Dermis blood vessel endothelial cell (primary cell): ENCODE results near the gene KRTAP12-4. TPM values are rescaled to one million over a fixed set of nuclear protein-coding genes. Genes with fewer than 3 reads are reported as not detected.
"Not testable (repeated sequence)": the region's sequence is repeated elsewhere in the genome, so short reads cannot be mapped to it uniquely, and the experiment has no call there.

Experiments
- DNase-seq: peaks from one replicate; pipeline ENCODE4 v3.0.0; 2010
- total RNA-seq: library from RNA; depleted of rRNA; stranded (reverse); fragments of >200 nt; gene quantifications from 2 replicates; pipeline ENCODE4 v1.2.3, GENCODE V29; 2014

KRTAP12-4 gene
- total RNA-seq, 1 donor from 2014 or later = not detected

DNA sequence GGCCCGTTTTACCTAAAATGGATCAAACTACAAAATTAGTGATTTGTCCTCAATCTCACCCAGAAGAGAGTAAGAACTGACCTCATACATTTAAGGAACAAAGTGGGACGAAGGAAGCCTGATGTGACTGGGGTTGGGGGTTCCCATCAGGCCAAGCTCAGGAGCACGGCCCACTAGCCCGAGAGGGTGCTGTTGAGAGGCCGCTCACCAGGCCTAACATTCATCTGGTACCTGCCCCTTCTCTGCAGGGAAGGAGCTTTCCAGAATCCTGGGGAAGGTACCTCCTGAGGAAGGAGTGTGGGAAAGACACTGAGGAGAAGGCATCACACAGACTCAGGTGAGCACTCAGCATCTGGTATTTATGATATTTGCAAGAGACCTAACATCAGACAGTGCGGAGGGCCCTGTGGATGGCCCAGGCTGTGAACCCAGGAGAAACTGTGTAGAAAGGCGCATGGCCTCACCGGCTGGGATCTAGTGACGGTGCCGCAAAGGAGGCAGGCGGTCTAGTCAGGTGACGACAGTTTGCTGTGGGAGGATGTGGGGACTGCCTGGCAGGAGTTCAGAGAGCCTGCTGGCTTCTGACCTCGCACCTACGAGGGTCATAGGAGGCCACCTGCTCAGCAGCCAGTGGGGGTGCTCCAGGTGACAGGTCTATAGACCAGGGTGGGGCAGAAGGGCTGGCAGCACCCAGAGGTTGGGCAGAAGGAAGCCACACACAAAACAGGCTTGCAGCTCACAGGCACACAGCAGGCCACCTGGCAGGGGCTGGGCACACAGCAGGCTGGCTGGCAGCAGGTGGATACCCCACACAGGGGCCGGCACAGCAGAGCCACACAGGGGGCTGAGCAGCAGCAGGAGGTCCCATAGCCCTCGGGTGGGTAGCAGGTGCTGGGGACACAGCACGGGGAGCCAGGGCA is 543 bp downstream of the KRTAP12-4 start:
- DNase-seq = no peak

- no peak for DNase-seq
Observed at GRCh38 chr21:44653123-44653522, 1.3 kb downstream of the KRTAP12-4 start.

DNA sequence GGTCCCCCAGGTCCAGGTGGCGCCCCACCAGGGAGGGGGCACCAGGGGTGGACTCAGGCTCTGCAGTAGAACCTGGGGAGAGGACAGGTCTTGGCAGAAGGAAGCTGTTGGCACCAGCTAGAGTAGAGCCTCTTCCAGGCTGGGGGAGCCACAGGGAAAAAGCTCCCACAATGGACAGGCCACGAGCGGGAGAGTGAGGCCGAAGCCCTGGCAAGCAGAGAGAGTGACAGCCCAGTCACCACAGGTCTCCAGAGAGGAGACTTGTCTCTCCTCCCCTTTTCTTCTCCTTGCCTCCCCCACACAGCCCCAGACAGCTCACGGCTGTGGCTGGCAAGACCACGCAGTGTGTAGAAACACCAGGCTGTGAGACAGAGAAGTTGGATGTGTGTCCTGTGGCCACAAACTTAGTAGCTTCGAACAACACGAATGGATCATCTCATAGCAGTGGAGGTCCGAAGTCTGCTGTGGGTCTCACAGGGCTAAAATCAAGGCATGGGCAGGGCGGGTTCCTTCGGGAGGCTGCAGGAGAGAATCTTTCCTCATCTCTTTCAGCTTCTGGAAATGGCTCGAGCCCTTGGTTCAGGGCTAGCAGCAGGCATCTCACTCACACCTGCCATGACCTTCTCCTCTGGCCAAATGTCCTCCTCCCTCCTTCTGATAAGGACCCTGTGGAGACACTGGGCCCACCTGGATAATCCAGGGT is 3.3 kb downstream of the KRTAP12-4 start:
- no peak for DNase-seq

- no peak for DNase-seq
Observed at GRCh38 chr21:44650265-44650972, 4.0 kb downstream of the KRTAP12-4 start.

- DNase-seq = no peak
Observed at GRCh38 chr21:44649521-44650100, 4.8 kb downstream of the KRTAP12-4 start.

DNA sequence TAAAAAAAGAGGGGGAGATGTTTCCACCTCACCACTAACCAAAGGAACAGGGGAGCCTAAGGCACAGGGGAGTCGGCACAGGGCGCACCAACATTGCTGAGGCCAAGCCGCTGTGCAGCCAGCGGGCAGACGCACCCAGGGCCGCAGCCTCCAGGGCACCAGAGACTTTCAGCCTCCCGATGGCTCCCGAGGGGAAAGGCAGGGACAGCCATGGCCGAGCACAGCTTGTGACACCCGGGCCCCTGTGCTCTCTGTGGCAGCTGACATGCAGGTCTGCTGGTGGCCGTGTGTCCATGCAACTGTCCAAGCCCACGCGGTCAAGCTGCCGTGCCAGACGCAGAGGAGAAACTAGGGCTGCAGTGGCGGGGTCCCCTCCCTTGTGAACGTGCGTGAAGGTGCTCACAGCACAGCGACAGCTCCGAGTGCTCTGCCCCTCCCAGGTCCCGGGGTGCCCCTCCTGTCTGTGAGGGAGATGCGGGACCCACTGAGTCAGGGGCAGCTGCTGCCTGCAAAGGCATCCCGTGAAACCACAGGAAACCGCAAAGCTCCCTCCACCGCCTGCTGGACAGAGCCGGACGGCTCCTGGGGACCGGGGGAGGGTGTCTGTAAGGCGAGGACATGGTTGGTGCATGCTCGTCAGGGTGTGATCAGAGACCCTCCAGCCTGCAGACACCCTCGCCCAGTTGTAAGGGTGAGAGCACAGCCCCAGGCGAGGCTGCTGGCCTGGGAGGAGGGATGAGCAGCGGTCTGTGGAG is 5.7 kb downstream of the KRTAP12-4 start:
- DNase-seq = no peak

GRCh38 chr21:44647222-44647552 is 7.3 kb downstream of the KRTAP12-4 start:
- DNase-seq = no peak

GRCh38 chr21:44646366-44647221 is 7.9 kb downstream of the KRTAP12-4 start, which contains the start of gene KRTAP10-11:
Gene KRTAP10-11 (plus strand): TSS chr21:44646414. CDS start chr21:44646459, 45 bp downstream.
- DNase-seq = not testable (repeated sequence)

- no peak for DNase-seq
Observed at GRCh38 chr21:44644878-44645277, 9.6 kb downstream of the KRTAP12-4 start.

DNA sequence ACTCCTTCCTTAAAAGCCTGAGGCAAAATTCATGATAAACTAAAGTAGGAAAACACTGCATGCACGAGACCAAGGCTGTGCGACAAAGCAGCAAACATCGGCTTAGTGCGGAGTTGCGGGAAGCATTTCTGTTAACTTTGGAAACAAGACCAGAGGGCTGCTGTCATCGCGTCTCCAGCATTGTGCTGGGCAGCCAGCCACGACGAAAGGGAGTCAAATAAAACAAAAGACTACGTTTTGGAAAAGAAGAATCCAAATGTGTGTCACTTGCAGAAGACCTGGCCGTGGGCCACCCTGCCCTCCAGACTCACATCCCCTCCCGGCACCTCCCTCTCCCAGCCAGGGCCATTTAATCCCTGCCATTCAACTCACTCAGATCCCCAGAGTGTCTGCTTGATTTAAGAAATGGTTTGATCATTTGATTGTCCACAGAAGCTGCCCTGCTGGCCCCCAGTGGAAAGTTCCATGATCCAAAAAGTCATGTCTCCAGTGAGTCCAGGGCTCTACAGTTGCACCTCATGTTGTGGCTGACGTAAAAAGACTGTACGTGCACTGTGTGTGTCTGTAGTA is 10.6 kb downstream of the KRTAP12-4 start:
- DNase-seq = no peak

DNA sequence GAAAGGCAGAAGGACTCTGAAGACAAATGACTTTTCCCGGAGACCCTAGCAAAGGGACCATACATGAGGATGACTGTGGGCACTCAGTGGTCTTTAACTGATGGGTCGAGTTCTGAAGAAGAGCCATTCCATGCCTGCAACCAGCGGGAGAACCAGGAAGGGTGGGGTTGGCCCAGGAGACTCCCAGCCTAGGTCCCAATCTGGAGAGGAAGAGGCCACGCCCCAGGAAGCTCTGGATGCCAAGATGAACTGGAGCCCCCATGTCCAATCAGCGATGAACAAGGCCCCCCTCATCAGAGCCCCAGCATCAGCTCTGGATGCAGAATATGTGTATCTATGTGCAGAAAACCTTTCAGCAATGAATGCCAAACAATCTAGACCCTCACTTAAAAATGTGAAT is 13.7 kb downstream of the KRTAP12-4 start:
- DNase-seq = no peak

DNA sequence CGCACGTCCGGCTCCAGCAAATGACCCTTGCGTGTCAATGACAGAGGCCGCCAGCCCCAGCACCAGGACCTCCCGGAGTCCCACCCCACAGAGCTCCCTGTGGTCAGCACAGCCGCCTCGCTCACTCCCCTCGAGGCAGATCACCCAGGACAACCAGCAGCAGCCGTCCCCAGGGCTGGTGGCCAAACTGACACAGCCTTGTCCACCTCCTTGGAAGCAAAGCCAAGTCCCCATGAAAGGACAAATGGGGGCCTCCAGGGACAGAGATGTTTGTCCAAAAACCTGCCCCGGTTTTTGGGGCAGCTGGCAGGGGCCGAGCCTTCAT is 15.2 kb downstream of the KRTAP12-4 start:
- DNase-seq = no peak

DNA sequence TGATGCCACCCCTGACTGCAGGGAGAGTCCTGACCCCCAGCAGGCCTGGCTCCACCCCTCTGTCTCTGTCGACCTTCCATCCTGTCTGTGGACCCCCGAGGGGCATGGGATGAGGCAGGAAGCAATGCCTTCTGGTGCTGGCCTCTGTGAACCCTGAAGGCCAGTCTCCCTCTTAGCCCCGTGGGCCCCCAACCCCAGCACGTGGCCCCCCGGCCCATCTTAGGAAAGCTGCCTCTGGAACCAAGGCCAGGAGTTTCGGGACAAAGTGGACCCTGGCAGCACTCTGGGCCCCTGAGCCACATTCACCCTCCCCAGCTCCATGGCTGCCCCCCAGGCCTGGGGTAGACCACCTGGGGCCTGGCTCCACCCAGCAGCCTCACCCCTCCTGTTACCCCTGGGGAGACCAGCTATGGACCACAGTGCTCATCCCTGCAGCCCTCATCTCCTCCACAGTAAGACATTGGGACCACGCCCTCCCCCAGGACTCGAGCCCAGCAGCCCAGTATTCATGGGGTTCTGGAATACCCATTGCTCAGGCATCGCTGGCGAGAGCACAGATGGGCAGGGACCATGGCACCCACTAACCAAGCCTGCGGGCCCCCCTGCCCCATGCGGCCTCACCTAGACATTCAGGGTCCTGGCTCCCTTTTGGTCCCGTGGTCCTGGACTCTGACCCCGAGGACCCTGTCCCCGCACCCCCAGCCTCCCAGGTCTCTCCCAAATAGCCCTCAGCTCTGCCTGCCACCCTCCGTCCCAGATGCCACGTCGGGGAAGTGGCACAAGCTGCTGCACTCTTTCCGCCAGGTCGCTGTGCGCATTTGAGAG is 15.7 kb downstream of the KRTAP12-4 start:
- DNase-seq = not testable (repeated sequence)

DNA sequence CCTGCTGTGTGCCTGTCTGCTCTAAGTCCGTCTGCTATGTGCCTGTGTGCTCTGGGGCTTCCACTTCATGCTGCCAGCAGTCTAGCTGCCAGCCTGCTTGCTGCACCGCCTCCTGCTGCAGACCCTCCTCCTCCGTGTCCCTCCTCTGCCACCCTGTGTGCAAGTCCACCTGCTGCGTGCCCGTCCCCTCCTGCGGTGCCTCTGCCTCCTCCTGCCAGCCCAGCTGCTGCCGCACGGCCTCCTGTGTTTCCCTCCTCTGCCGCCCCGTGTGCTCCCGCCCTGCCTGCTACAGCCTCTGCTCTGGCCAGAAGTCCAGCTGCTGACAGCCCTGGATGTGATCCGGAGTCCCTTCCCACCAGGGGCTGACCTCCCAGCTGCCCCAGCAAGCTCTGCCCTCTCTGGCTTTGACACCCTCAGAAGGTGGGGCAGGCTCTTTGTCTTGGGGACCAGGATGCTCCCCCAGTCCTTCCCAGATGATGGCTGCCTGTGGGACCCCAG is 16.6 kb downstream of the KRTAP12-4 start:
- not testable (repeated sequence) for DNase-seq

GRCh38 chr21:44637018-44637850 is 17.2 kb downstream of the KRTAP12-4 start, which contains the start of gene KRTAP10-10:
Gene KRTAP10-10 (plus strand): TSS chr21:44637356. CDS start chr21:44637418, 62 bp downstream.
- DNase-seq = no peak

DNA sequence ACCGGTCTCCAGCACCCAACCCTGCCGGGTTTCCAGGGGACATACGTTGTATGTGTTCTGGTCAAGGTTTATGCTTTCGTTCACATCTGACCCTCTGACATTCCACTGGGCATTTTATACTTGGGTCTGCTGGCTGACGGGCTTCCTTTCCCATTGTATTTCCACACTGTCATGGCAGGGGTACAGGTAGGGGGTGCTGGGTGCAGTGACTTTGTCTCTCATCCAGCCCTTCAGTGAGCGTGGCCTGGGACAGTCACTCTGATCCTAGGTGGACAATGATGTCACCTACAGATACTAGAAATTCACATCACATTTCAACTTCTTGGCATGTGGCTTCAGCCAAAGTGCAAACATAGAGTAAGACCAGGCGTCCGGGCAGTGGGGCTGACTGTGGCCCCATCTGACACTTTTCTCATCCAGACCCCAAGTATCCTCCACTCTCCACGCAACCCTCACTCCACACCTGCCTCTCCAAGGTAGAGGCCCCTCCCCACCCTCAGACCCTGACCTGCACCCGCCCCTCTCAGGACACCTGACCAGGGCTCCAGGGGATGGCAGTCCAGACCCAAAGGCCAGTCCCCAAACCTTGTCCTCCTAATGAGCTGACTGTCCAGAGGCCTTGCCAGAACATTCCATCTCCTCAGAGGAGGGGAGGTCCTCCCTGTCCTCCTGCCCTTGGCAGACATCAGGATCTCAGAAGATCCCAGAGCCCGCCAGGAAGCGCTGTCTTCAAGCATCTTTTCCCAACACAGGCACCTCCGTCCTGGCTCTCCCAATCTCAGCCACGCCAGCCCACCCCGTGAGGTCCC is 18.0 kb downstream of the KRTAP12-4 start:
- DNase-seq = no peak

- DNase-seq = no peak
Observed at GRCh38 chr21:44632067-44632466, 22.4 kb downstream of the KRTAP12-4 start.

- no peak for DNase-seq
Observed at GRCh38 chr21:44630440-44630839, 24.0 kb downstream of the KRTAP12-4 start.
